Thyroid gland (tissue), 4 donors: ENCODE measurements around the gene DOC2A. TPM values are rescaled to one million over a fixed set of nuclear protein-coding genes. Genes with fewer than 3 reads are reported as not detected.

Experiments
- DNase-seq, 2 donors: peaks; one replicate each; pipeline ENCODE4 v3.0.0-alpha.2; 2019
- H3K27ac ChIP-seq, 3 donors: fragments of 200-600 bp; sonication (generic); 1 replicate in 2 of 3; 2 replicates in 1 of 3; pipeline ENCODE4 v1.5.1; 2016 to 2019; ENCODE audit warnings: mild to moderate bottlenecking in 1 of 3, moderate library complexity in 1 of 3
- H3K27me3 ChIP-seq: fragments of 200-600 bp; sonication (generic); one replicate; pipeline ENCODE4 v1.5.1; 2019
- H3K36me3 ChIP-seq, 2 donors: fragments of 200-600 bp; sonication (generic); one replicate each; pipeline ENCODE4 v1.5.1; 2016 to 2019
- H3K4me1 ChIP-seq, 2 donors: fragments of 200-600 bp; sonication (generic); one replicate each; pipeline ENCODE4 v1.5.1; 2017 to 2019
- H3K4me3 ChIP-seq, 3 donors: fragments of 200-600 bp; sonication (generic); replicated peaks in 1 of 3; 1 replicate in 2 of 3; 2 replicates in 1 of 3; pipeline ENCODE4 v1.5.1; 2016; ENCODE audit warnings: mild to moderate bottlenecking in 1 of 3
- H3K9me3 ChIP-seq: fragments of 200-600 bp; sonication (generic); one replicate; pipeline ENCODE4 v1.5.1; 2017
- CTCF ChIP-seq, 6 experiments: fragments of 200-600 bp in 3 of 6; fragments of 450-650 bp in 3 of 6; sonication (generic) in 3 of 6; IDR thresholded peaks; one replicate each; pipeline ENCODE4 v1.5.1; 2016 to 2019; ENCODE audit warnings: antibody characterized with exemption in 6 of 6, mild to moderate bottlenecking in 2 of 6, inconsistent platforms in 1 of 6, moderate library complexity in 1 of 6
- POLR2A ChIP-seq, 2 donors: fragments of 450-650 bp; IDR thresholded peaks; one replicate each; pipeline ENCODE4 v1.6.1; 2017; ENCODE audit warnings: antibody characterized with exemption in 2 of 2, mild to moderate bottlenecking in 2 of 2, moderate library complexity in 1 of 2
- WGBS, 2 donors: methylation state at CpG; one replicate each; pipeline ENCODE4 v1.1.5; 2017; 5-methylcytosine and 5-hydroxymethylcytosine counted together
- intact Hi-C: fragments of 100-400 bp; cut with DNase I; formaldehyde crosslinking; loops from one replicate; pipeline ENCODE4 v1.15.1; 2023
- total RNA-seq, 4 donors: library from RNA; depleted of rRNA; stranded (reverse); fragments of >200 nt; gene quantifications; one replicate each; pipeline ENCODE4 v1.2.3, GENCODE V29; 2016

The DOC2A gene
- total RNA-seq, 4 donors from 2014 or later = 0.22 to 1.2 (median 0.94) TPM; not detected in 1

DNA sequence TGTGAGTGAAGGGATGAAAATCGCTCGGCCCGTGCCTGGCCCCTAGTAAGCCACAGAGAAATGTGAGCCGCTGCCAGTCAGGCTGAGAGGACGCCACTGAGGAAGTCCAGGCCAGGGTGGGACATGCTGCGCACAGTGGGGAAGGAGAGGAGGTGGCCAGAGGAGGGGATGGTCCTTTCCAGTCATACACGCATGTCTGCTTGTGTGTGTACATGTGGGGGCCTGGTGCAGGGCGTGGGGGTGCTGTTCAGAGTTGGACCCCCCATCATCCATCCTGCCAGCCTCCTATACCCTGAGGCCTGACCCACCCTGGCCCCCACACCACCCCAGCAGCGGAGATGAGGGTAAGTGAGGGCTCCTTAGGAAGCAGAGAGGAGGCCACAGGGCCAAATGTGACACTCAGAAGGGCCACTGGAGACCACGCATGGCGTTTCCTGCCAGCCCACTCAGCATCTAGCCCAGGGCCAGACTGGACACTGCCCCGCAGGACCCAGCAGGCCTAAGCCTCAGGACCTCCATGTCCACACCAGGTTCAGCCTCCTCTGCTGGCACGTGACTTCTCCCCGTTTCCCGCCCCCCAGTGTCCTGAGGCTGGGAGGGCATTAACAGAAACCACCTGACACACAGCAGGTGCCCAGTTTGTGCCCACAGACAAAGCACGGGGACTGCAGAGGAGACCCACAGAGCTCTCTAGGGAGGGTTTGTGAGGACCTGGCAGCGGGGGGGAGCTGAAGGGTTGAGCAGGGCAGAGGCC lies 7.0 kb downstream of the DOC2A start:
- WGBS, 2 donors = 77 to 93% methylated on average over 15 to 17 of the region's 17 CpGs
- H3K36me3 ChIP-seq = peaks cover 0 to 2% of the 10 kb centered on the region in 2 donors
- TF ChIP-seq POLR2A (IDR thresholded peaks at IDR 0.05) = no peak
- no peak for TF ChIP-seq CTCF (IDR thresholded peaks at IDR 0.05)
- H3K4me3 ChIP-seq = no peak overlapping the region
- no peaks in the 10 kb centered on the region for H3K4me1 ChIP-seq
- intact Hi-C loops = loop anchor here (5.0 kb wide), 1 partner anchor 307 kb away; no protein-coding TSS in a partner anchor
- no peaks in the 10 kb centered on the region for H3K9me3 ChIP-seq
- DNase-seq = no peak
- H3K27me3 ChIP-seq = no peaks in the 10 kb centered on the region
- no peak overlapping the region for H3K27ac ChIP-seq

GRCh38 chr16:30002614-30003346 lies 8.0 kb downstream of the DOC2A start:
- intact Hi-C loops = loop anchor here (5.0 kb wide), 1 partner anchor 305 kb away; no protein-coding TSS in a partner anchor
- 87 to 90% methylated on average over 18 to 19 of the region's 19 CpGs for WGBS, 2 donors
- Histone ChIP-seq H3K27ac (no peak overlapping the region), H3K36me3 (peaks cover 0 to 2% of the 10 kb centered on the region in 2 donors), H3K4me3 (no peak overlapping the region), H3K4me1 (no peaks in the 10 kb centered on the region), H3K9me3 (no peaks in the 10 kb centered on the region), H3K27me3 (no peaks in the 10 kb centered on the region)
- TF ChIP-seq CTCF (IDR thresholded peaks at IDR 0.05) (no peak), POLR2A (IDR thresholded peaks at IDR 0.05) (no peak)
- DNase-seq = no peak

GRCh38 chr16:30000735-30001631 lies 9.8 kb downstream of the DOC2A start:
- no peak for TF ChIP-seq CTCF (IDR thresholded peaks at IDR 0.05)
- TF ChIP-seq POLR2A (IDR thresholded peaks at IDR 0.05) = no peak
- no peak overlapping the region for H3K4me3 ChIP-seq
- no peak overlapping the region for H3K27ac ChIP-seq
- H3K4me1 ChIP-seq = peaks cover 4 to 6% of the 10 kb centered on the region in 2 donors
- no peaks in the 10 kb centered on the region for H3K9me3 ChIP-seq
- no peak for DNase-seq
- WGBS, 2 donors = 86 to 87% methylated on average over 33 of the region's 33 CpGs
- H3K27me3 ChIP-seq = no peaks in the 10 kb centered on the region
- H3K36me3 ChIP-seq = peaks cover 0 to 2% of the 10 kb centered on the region in 2 donors
- intact Hi-C loops = loop anchor here (5.0 kb wide), 1 partner anchor 304 kb away; no protein-coding TSS in a partner anchor

GRCh38 chr16:29999605-30000004 lies 11.2 kb downstream of the DOC2A start:
- WGBS, 2 donors = 93% methylated on average over 6 of the region's 6 CpGs
- Histone ChIP-seq H3K36me3 (peaks cover 0 to 2% of the 10 kb centered on the region in 2 donors), H3K27ac (no peak overlapping the region), H3K9me3 (no peaks in the 10 kb centered on the region), H3K27me3 (no peaks in the 10 kb centered on the region), H3K4me1 (peaks cover 10 to 12% of the 10 kb centered on the region in 2 donors), H3K4me3 (no peak overlapping the region)
- intact Hi-C loops = loop anchor here (5.0 kb wide), 1 partner anchor 302 kb away; no protein-coding TSS in a partner anchor
- DNase-seq = no peak
- TF ChIP-seq CTCF (IDR thresholded peaks at IDR 0.05) (no peak), POLR2A (IDR thresholded peaks at IDR 0.05) (no peak)
